HG02943 (cell line): ENCODE measurements around the gene CNTN1.

ENCODE experiments used
- ATAC-seq: cut with Tn5 transposase; IDR thresholded peaks from one replicate; pipeline ENCODE4 v1.9.1; 2021; ENCODE audit warnings: mild to moderate bottlenecking, low read depth, moderate library complexity; ENCODE audit not compliant: unreplicated experiment

CNTN1 gene

GRCh38 chr12:40946612-40947194 is 254.5 kb downstream of the CNTN1 start:
- ATAC-seq = no peak

- no peak for ATAC-seq
Measured at GRCh38 chr12:40947797-40948196, 255.6 kb downstream of the CNTN1 start.

- no peak for ATAC-seq
Measured at GRCh38 chr12:40953076-40953475, 260.8 kb downstream of the CNTN1 start.

GRCh38 chr12:40957417-40957816 is 265.2 kb downstream of the CNTN1 start:
- no peak for ATAC-seq

- no peak for ATAC-seq
Measured at GRCh38 chr12:40959041-40959440, 266.8 kb downstream of the CNTN1 start.

- no peak for ATAC-seq
Measured at GRCh38 chr12:40963751-40964150, 271.5 kb downstream of the CNTN1 start.

- no peak for ATAC-seq
Measured at GRCh38 chr12:40969796-40970195, 277.6 kb downstream of the CNTN1 start.

GRCh38 chr12:40970320-40970907 is 278.2 kb downstream of the CNTN1 start:
- ATAC-seq = no peak

GRCh38 chr12:40971911-40972310 is 279.7 kb downstream of the CNTN1 start:
- ATAC-seq = no peak

- no peak for ATAC-seq
Measured at GRCh38 chr12:40976546-40976945, 284.3 kb downstream of the CNTN1 start.

- no peak for ATAC-seq
Measured at GRCh38 chr12:40980427-40980961, 288.3 kb downstream of the CNTN1 start.

GRCh38 chr12:40986001-40986400 is 293.8 kb downstream of the CNTN1 start:
- ATAC-seq = no peak

GRCh38 chr12:40988355-40988754 is 296.1 kb downstream of the CNTN1 start:
- ATAC-seq = no peak

GRCh38 chr12:40988824-40989223 is 296.6 kb downstream of the CNTN1 start:
- no peak for ATAC-seq

- ATAC-seq = no peak
Measured at GRCh38 chr12:40989785-40990184, 297.5 kb downstream of the CNTN1 start.

GRCh38 chr12:40992158-40992557 is 299.9 kb downstream of the CNTN1 start:
- no peak for ATAC-seq

- ATAC-seq = no peak
Measured at GRCh38 chr12:40992674-40993073, 300.4 kb downstream of the CNTN1 start.

GRCh38 chr12:40993158-40993557 is 300.9 kb downstream of the CNTN1 start:
- ATAC-seq = no peak

GRCh38 chr12:40996091-40996490 is 303.9 kb downstream of the CNTN1 start:
- ATAC-seq = no peak

GRCh38 chr12:40999210-40999609 is 307.0 kb downstream of the CNTN1 start:
- ATAC-seq = no peak

- no peak for ATAC-seq
Measured at GRCh38 chr12:41008472-41008871, 316.2 kb downstream of the CNTN1 start.

- no peak for ATAC-seq
Measured at GRCh38 chr12:41011939-41012338, 319.7 kb downstream of the CNTN1 start.
